DOHH2 (cell line): Measurements from ENCODE around the gene ARHGEF25.

Experiments
- CTCF ChIP-seq: fragments of 200-600 bp; sonication (generic); IDR thresholded peaks from one replicate; pipeline ENCODE4 v1.5.1; 2014; ENCODE audit warnings: antibody characterized with exemption, mild to moderate bottlenecking, low read depth, low read length; ENCODE audit not compliant: poor library complexity, severe bottlenecking
- EZH2phosphoT487 ChIP-seq: fragments of 200-600 bp; sonication (generic); IDR thresholded peaks from 2 replicates; pipeline ENCODE4 v1.6.1; 2017; ENCODE audit warnings: borderline replicate concordance, mild to moderate bottlenecking, antibody characterized with exemption, low read length, moderate library complexity, mixed read lengths

DNA sequence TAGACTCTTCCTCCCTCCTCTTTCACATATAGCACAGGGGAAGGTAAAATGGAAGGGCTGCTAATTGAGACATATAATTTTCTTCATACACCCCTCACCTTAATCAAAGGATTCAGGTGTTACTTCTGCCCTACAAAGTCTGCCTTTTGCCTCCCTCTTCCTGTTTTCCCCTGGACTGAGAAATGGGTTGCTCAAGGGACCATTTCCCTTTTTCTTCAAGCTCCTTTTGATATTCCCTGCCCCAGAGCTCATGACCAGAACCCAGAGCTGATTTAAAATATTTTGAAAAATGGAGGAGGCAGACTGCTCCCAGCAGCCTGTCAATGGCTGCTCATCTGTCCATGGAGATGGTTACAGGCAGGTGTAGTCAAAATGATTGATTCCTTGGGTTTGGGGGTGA, 26.5 kb upstream of the ARHGEF25 start:
- TF ChIP-seq CTCF (no peak), EZH2phosphoT487 (no peak)
